Uterus (tissue), 4 donors: ENCODE measurements around the gene CD226. TPM values are rescaled to one million over a fixed set of nuclear protein-coding genes. Genes with fewer than 3 reads are reported as not detected.

Experiments
- DNase-seq, 2 donors: peaks; one replicate each; pipeline ENCODE4 v3.0.0-alpha.2; 2019 to 2020
- H3K27ac ChIP-seq, 2 donors: fragments of 200-600 bp; sonication (generic); 1 replicate in 1 of 2; 2 replicates in 1 of 2; pipeline ENCODE4 v1.5.1; 2016 to 2018
- H3K27me3 ChIP-seq, 2 donors: fragments of 200-600 bp; sonication (generic); one replicate each; pipeline ENCODE4 v1.5.1; 2018 to 2019; ENCODE audit warnings: control low read depth in 1 of 2
- H3K36me3 ChIP-seq, 2 donors: fragments of 200-600 bp; sonication (generic); one replicate each; pipeline ENCODE4 v1.5.1; 2019; ENCODE audit warnings: control low read depth in 1 of 2
- H3K4me1 ChIP-seq, 2 donors: fragments of 200-600 bp; sonication (generic); one replicate each; pipeline ENCODE4 v1.5.1; 2018 to 2019; ENCODE audit warnings: control low read depth in 1 of 2
- H3K4me3 ChIP-seq, 2 donors: fragments of 200-600 bp; sonication (generic); 1 replicate in 1 of 2; 2 replicates in 1 of 2; pipeline ENCODE4 v1.5.1; 2018 to 2019; ENCODE audit warnings: mild to moderate bottlenecking in 1 of 2
- H3K9me3 ChIP-seq, 2 donors: fragments of 200-600 bp; sonication (generic); one replicate each; pipeline ENCODE4 v1.5.1; 2019; ENCODE audit warnings: control low read depth in 1 of 2
- CTCF ChIP-seq, 4 experiments: fragments of 200-600 bp in 2 of 4; fragments of 450-650 bp in 2 of 4; sonication (generic) in 2 of 4; IDR thresholded peaks; one replicate each; pipeline ENCODE4 v1.5.1; 2016 to 2019; ENCODE audit warnings: antibody characterized with exemption in 4 of 4, mild to moderate bottlenecking in 2 of 4, moderate library complexity in 1 of 4
- POLR2A ChIP-seq, 2 donors: fragments of 450-650 bp; IDR thresholded peaks; one replicate each; pipeline ENCODE4 v1.6.1; 2016; ENCODE audit warnings: antibody characterized with exemption in 2 of 2, mild to moderate bottlenecking in 1 of 2, moderate library complexity in 1 of 2
- intact Hi-C: fragments of 100-400 bp; cut with DNase I; formaldehyde crosslinking; loops from one replicate; pipeline ENCODE4 v1.15.1; 2023; ENCODE audit warnings: low total_unique reads
- total RNA-seq, 4 donors: library from RNA; depleted of rRNA in 3 of 4; stranded (reverse); fragments of >200 nt in 3 of 4; gene quantifications; one replicate each; pipeline versions ENCODE4 v1.1.0 to v1.2.4, GENCODE V29; 2014 to 2023
- donor health status: DM: yes; HTN: yes; CAD: no.

Gene CD226
- total RNA-seq, 4 donors from 2014 or later = 0.59 to 5.5 (median 2.9) TPM; not detected in 1

- Histone ChIP-seq H3K27me3 (no peaks in the 10 kb centered on the region), H3K36me3 (no peaks in the 10 kb centered on the region), H3K4me1 (no peaks in the 10 kb centered on the region), H3K9me3 (no peaks in the 10 kb centered on the region), H3K27ac (peak overlapping the region; percentile 19 to 46), H3K4me3 (no peak overlapping the region)
- DNase-seq = no peak
- intact Hi-C loops = no loop called here
- TF ChIP-seq POLR2A (IDR thresholded peaks at IDR 0.05) (no peak), CTCF (IDR thresholded peaks at IDR 0.05) (no peak)
Measured at GRCh38 chr18:69956665-69957620, 9.3 kb upstream of the CD226 start.

GRCh38 chr18:69956057-69956456 lies 8.4 kb upstream of the CD226 start:
- no peak overlapping the region for H3K4me3 ChIP-seq
- intact Hi-C loops = no loop called here
- no peaks in the 10 kb centered on the region for H3K9me3 ChIP-seq
- DNase-seq = peak; percentile 43 to 49
- peak overlapping the region; percentile 19 to 46 for H3K27ac ChIP-seq
- TF ChIP-seq POLR2A (IDR thresholded peaks at IDR 0.05) (no peak), CTCF (IDR thresholded peaks at IDR 0.05) (no peak)
- H3K4me1 ChIP-seq = no peaks in the 10 kb centered on the region
- H3K36me3 ChIP-seq = no peaks in the 10 kb centered on the region
- no peaks in the 10 kb centered on the region for H3K27me3 ChIP-seq

GRCh38 chr18:69954719-69955480 lies 7.2 kb upstream of the CD226 start:
- Histone ChIP-seq H3K9me3 (no peaks in the 10 kb centered on the region), H3K27ac (peak overlapping the region in 1 of 2 donors; percentile 43), H3K36me3 (no peaks in the 10 kb centered on the region), H3K4me3 (no peak overlapping the region), H3K4me1 (no peaks in the 10 kb centered on the region), H3K27me3 (no peaks in the 10 kb centered on the region)
- TF ChIP-seq CTCF (IDR thresholded peaks at IDR 0.05) (no peak), POLR2A (IDR thresholded peaks at IDR 0.05) (no peak)
- DNase-seq = no peak
- intact Hi-C loops = no loop called here

GRCh38 chr18:69953191-69953590 lies 5.5 kb upstream of the CD226 start:
- Histone ChIP-seq H3K4me3 (no peak overlapping the region), H3K4me1 (no peaks in the 10 kb centered on the region), H3K36me3 (no peaks in the 10 kb centered on the region), H3K27me3 (no peaks in the 10 kb centered on the region), H3K27ac (no peak overlapping the region), H3K9me3 (no peaks in the 10 kb centered on the region)
- DNase-seq = no peak
- TF ChIP-seq CTCF (IDR thresholded peaks at IDR 0.05) (no peak), POLR2A (IDR thresholded peaks at IDR 0.05) (no peak)
- intact Hi-C loops = no loop called here

GRCh38 chr18:69951182-69951581 lies 3.5 kb upstream of the CD226 start:
- Histone ChIP-seq H3K27ac (no peak overlapping the region), H3K4me3 (no peak overlapping the region), H3K9me3 (no peaks in the 10 kb centered on the region), H3K36me3 (no peaks in the 10 kb centered on the region), H3K4me1 (no peaks in the 10 kb centered on the region), H3K27me3 (no peaks in the 10 kb centered on the region)
- TF ChIP-seq CTCF (IDR thresholded peaks at IDR 0.05) (no peak), POLR2A (IDR thresholded peaks at IDR 0.05) (no peak)
- no peak for DNase-seq
- intact Hi-C loops = no loop called here
